Upper lobe of left lung (tissue), 4 donors: ENCODE measurements around the gene HES3.

Experiments used
- CTCF ChIP-seq, 6 experiments: fragments of 450-650 bp in 4 of 6; fragments of 200-600 bp in 2 of 6; sonication (generic) in 2 of 6; IDR thresholded peaks; one replicate each; pipeline ENCODE4 v1.5.1; 2016 to 2019; ENCODE audit warnings: antibody characterized with exemption in 6 of 6
- POLR2A ChIP-seq, 4 donors: fragments of 450-650 bp; IDR thresholded peaks; one replicate each; pipeline ENCODE4 v1.5.1; 2016 to 2017; ENCODE audit warnings: antibody characterized with exemption in 4 of 4, mild to moderate bottlenecking in 2 of 4

DNA sequence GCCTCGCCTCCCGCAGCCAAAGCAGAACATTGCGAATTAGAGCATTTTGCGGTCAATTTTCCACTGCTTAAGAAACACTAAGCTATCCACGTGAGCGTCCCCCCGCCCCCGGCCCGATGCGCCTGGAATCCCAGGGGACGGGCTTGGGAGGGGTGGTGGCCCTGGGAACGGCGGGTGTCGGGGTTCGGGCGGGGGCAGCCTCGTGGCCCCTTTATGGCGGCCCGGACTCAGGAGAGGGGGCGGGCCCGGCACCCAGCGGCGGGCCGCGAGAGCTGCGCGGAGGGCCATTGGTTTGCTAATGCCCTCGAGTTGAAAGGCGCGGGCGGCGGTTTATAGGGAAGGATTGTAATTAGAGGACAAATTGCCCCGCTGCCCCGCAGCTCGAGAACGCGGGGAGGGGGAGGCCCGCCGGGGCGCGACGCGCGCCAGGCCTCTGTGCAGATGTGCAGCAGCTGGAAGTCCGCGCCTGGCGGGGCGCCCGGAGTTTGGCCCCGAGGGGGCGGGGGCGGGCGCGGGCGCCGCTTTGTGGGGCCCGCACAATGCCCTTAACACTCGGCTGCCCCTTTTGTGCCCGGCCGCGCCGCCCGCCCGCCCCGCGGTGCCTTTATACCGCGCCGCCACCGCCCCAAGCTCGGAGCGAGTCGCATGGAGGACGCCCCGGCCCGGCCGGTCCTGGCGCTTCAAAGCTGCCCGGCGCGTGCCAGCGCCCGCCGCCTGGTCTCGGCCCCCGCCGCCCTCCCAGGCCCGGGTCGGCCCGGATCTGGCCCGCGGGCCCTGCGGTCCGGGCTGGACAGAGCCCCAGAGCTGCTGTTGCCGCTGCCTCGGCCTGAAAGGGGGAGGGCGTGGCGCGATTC is 1.9 kb upstream of the HES3 start:
- TF ChIP-seq POLR2A (IDR thresholded peaks at IDR 0.05) (no peak), CTCF (IDR thresholded peaks at IDR 0.05) (no peak)
